H1 (cell line): ENCODE results near the gene MAP2K5. TPM values are rescaled to one million over a fixed set of nuclear protein-coding genes. Genes with fewer than 3 reads are reported as not detected.

ENCODE experiments used
- BACH1 ChIP-seq: IDR thresholded peaks from 2 replicates; pipeline ENCODE4 v1.6.1; 2012; ENCODE audit warnings: low read length, improper control_type of control experiment
- polyA plus RNA-seq, 7 experiments: library from polyadenylated mRNA; depleted of rRNA in 3 of 7; stranded (reverse) in 5 of 7; unstranded in 2 of 7; fragments of >200 nt in 5 of 7; fragments of 200-250 nt in 2 of 7; gene quantifications; 1 replicate in 5 of 7; 2 replicates in 1 of 7; 4 replicates in 1 of 7; pipeline versions ENCODE4 v1.2.1 to v1.2.3, GENCODE V29; 2011 to 2013; ENCODE audit warnings: missing spikeins in 2 of 7, mixed read lengths in 2 of 7
- total RNA-seq: library from RNA; stranded (reverse); fragmentation: NEBNext Ultra II Directional; extraction: Animal tissue kit (Norgen Biotek cat#: 25700); gene quantifications from 2 replicates; pipeline ENCODE4 v1.2.1, GENCODE V29; 2021
- TF ChIP-seq, protein P1 (sequence below): IDR thresholded peaks from 2 replicates; pipeline ENCODE4 v1.6.1; 2011; ENCODE audit warnings: low read depth, mild to moderate bottlenecking, low read length; ENCODE audit not compliant: insufficient read depth
- TF ChIP-seq, protein P2 (sequence below): IDR thresholded peaks from 2 replicates; pipeline ENCODE4 v1.6.1; 2011; ENCODE audit warnings: low read length, improper control_type of control experiment

The MAP2K5 gene
- total and polyA plus RNA-seq, 2 of the 8 experiments (the other 6 are each of a cell fraction or from before 2014, with no cell fraction given), result 4.4 to 15.8 TPM

DNA sequence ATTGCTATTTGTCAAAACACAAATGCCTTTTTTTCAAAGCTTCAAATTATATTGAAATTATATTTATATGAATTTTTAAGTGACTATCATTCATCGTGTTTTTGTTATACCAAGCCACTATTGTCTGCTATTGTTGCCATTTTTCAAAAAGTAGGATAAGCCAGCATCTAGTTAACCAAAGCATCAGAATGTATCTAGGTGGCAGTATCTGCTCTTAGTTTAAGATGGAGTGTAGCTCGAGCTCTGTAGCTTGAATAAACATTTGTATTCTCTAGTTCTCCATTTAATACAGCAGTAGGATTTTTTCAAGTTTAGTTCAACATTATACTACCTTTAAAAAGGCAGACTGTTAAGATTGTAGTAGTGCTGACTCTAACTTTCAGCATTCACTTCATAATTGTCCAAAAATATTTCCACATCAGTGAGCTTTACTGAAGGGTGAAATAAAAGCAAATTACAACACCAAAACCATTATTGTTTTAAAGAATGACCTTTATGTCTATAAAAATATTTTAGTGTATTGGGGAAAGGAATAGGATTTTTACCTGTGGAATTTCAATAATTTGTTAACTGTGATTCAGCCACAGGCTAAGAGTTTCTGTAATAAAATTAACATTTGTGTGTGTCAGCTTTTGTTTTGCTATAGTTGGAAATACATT lies 41.2 kb upstream of the MAP2K5 start (continued):
- TF ChIP-seq, protein P1, sequence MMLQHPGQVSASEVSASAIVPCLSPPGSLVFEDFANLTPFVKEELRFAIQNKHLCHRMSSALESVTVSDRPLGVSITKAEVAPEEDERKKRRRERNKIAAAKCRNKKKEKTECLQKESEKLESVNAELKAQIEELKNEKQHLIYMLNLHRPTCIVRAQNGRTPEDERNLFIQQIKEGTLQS, result no peak
- TF ChIP-seq, protein P2, sequence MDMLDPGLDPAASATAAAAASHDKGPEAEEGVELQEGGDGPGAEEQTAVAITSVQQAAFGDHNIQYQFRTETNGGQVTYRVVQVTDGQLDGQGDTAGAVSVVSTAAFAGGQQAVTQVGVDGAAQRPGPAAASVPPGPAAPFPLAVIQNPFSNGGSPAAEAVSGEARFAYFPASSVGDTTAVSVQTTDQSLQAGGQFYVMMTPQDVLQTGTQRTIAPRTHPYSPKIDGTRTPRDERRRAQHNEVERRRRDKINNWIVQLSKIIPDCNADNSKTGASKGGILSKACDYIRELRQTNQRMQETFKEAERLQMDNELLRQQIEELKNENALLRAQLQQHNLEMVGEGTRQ, result no peak
- no peak for TF ChIP-seq BACH1
